T-helper 1 cell treated with Interleukin-12 subunit alpha and Interleukin-12 subunit beta and Interleukin-4 antibody, amounts not matched to agents 30 μg/mL and 1 μg/mL, for 36 hours (primary cell): ENCODE measurements around the gene VWF.
"Not testable (repeated sequence)": the region's sequence is repeated elsewhere in the genome, so short reads cannot be mapped to it uniquely, and the experiment has no call there.

Source experiments
- H3K27ac Mint-ChIP-seq: one replicate; pipeline ENCODE4 v1.8.0; 2021; ENCODE audit warnings: mild to moderate bottlenecking, mixed read lengths
- H3K27me3 Mint-ChIP-seq: one replicate; pipeline ENCODE4 v1.8.0; 2021; ENCODE audit warnings: low read depth, mixed read lengths
- H3K36me3 Mint-ChIP-seq: one replicate; pipeline ENCODE4 v1.8.0; 2021; ENCODE audit warnings: low read depth, mixed read lengths
- H3K4me1 Mint-ChIP-seq: one replicate; pipeline ENCODE4 v1.8.0; 2021; ENCODE audit warnings: low read depth, mixed read lengths
- H3K4me3 Mint-ChIP-seq: one replicate; pipeline ENCODE4 v1.8.0; 2021; ENCODE audit warnings: mild to moderate bottlenecking, moderate library complexity, mixed read lengths
- H3K9me3 Mint-ChIP-seq: one replicate; pipeline ENCODE4 v1.8.0; 2021; ENCODE audit warnings: mixed read lengths

Gene VWF

DNA sequence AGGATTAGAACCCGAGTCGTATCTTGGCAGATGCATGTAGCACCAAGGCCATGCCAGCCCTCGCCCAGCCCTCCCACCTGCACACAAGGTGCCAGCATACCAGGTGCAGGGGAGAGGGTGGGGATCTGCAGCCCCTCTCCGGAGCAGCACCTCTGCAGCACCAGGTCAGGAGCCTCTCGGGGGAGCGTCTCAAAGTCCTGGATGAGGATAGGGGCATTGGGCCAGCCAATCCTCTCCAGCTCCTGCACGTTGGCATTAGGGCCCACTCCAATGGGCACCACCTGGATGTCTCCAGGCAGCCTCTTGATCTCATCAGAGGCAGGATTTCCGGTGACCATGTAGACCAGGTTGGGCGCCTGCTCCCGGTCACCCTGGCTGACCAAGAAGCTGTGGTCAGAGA lies 106.2 kb downstream of the VWF start:
- Mint-ChIP-seq H3K27ac (no peak overlapping the region), H3K36me3 (no peaks in the 10 kb centered on the region), H3K27me3 (no peaks in the 10 kb centered on the region), H3K9me3 (no peaks in the 10 kb centered on the region), H3K4me1 (no peaks in the 10 kb centered on the region), H3K4me3 (no peak overlapping the region)

DNA sequence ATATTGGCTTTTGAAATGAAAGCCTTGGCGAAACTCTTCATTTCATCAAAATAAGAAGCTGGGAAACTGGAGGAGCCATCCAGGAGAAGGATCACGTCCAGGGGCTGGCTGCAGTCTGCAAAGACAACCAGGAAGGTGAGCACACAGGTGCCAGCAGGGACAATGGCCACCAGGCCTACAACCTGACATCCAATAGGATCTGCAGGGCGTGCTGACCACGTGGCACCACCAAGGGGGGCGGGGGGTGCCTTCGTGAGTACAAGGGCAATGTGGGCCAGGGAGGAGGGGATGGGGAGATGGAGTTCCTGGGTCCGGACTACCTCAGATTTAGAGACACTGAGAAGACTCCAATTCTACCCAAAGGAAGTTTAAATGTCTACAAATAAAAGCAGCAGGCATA lies 107.7 kb downstream of the VWF start:
- H3K4me1 Mint-ChIP-seq, result no peaks in the 10 kb centered on the region
- H3K4me3 Mint-ChIP-seq, result no peak overlapping the region
- H3K27ac Mint-ChIP-seq, result no peak overlapping the region
- no peaks in the 10 kb centered on the region for H3K36me3 Mint-ChIP-seq
- H3K9me3 Mint-ChIP-seq, result no peaks in the 10 kb centered on the region
- no peaks in the 10 kb centered on the region for H3K27me3 Mint-ChIP-seq

DNA sequence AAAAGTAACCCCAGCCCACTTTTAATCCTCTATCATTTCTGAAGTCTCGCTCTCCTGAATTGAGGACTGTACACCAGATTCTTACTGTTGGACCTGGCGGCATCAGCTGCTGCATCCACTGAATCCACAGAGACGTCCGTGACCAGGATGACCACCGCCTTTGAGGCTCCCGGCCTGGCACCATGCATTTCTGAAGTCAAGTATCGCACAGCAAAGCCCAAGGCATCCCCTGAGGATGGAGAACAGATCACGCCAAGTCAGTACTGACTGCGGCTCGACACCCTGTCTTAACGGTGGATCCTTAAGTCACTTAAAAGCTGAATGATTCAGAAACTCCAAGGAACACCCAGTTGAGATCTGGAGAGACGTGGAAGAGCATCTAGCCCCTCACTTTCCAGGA lies 108.5 kb downstream of the VWF start:
- H3K4me1 Mint-ChIP-seq, H3K36me3 Mint-ChIP-seq, H3K27ac Mint-ChIP-seq, H3K27me3 Mint-ChIP-seq, H3K4me3 Mint-ChIP-seq, H3K9me3 Mint-ChIP-seq: not testable (repeated sequence)

DNA sequence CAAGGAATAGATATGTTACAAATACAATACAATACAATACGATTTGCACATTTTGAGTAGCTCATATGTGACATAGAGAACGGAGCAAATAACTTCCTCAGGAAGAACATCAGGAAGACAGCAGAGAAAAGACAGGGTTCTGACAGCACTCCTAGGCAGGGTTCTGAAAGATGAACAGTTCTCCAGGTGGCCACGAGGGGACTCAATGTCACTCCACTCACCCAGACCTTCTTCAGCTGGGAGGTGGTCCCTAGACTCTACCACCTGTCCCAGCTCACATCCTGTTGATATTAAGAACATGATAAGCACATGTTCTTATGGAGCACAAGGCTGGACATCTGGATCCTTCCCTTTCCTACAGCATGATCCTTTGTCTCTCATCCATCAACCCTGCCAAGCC lies 109.2 kb downstream of the VWF start:
- H3K27me3 Mint-ChIP-seq, H3K4me1 Mint-ChIP-seq, H3K27ac Mint-ChIP-seq, H3K4me3 Mint-ChIP-seq, H3K36me3 Mint-ChIP-seq, H3K9me3 Mint-ChIP-seq: not testable (repeated sequence)

DNA sequence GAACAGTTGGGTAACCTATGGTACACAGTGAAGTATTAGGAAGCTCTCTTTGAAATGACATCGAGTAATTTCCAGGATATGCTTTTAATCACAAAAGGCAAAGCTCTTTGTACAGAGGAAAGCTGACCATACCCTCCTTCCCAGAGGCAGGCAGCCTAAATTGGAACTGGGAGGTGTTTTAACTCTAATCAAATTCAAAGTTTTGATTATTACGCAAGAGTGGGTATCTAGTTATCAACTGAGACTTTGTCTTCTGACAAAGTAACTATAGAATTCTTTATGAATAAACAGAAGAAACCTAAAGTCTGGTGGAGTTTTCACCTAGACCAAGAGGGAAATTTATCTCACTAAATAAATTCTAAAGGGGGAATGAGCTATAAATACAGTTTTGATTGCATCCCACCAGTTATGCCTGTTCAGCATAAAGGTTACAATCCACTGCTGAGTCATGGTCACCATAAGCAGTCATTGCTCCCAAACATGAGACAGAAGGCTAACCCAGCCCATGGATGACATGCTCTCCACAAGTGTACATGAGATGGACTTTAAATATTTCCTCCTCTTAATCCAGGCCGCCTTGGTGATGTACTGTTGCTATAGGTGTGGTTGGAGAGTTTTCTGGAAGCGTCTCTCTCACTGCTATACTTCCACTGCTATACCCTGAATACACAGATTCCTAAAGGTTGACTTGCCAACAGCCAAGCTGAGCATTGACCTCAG lies 113.7 kb downstream of the VWF start:
- H3K36me3 Mint-ChIP-seq, H3K27ac Mint-ChIP-seq, H3K4me3 Mint-ChIP-seq, H3K4me1 Mint-ChIP-seq, H3K9me3 Mint-ChIP-seq: not testable (repeated sequence)
- peaks cover 22% of the 10 kb centered on the region for H3K27me3 Mint-ChIP-seq

DNA sequence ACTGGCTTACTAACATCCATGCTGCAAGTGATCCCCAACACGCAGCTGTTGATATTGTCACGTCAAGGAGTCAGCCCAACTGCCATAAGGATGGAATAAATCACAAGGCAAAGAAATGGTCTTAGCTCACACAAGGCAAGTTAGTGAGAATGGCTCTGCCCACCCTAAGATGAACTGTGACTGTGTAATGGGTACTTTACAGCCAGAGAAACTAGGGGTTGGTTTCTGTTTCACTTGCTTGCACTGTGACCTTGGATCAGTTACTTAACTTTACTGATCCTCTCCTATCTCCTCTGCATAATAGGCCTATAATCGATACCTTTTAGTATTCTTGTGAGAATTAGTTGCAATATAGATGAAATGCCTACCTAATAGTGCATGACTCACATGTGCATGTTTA lies 127.2 kb downstream of the VWF start:
- H3K4me1 Mint-ChIP-seq, result no peaks in the 10 kb centered on the region
- no peaks in the 10 kb centered on the region for H3K9me3 Mint-ChIP-seq
- H3K27me3 Mint-ChIP-seq, result peaks cover 21% of the 10 kb centered on the region
- H3K36me3 Mint-ChIP-seq, result no peaks in the 10 kb centered on the region
- no peak overlapping the region for H3K27ac Mint-ChIP-seq
- H3K4me3 Mint-ChIP-seq, result no peak overlapping the region

DNA sequence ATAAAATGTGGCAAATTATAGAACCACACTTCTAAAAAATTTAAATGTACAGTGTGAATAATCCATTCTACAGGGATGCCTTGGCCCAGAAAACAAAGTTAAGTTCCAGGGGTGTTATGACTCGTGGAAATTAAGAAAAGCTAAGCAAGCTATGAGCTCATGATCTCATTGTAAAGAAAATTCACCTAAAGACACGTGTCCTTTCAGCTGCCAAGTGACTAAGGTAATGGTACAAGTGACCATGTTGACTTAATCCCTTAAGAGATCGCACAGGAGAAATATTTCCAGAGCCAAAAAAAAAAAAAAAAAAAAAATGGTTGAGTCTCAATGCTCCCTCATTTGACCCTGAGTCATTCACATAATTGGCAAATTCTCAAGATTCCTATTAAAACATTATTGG lies 128.0 kb downstream of the VWF start:
- H3K4me1 Mint-ChIP-seq, result no peaks in the 10 kb centered on the region
- no peaks in the 10 kb centered on the region for H3K36me3 Mint-ChIP-seq
- H3K9me3 Mint-ChIP-seq, result no peaks in the 10 kb centered on the region
- no peak overlapping the region for H3K4me3 Mint-ChIP-seq
- H3K27ac Mint-ChIP-seq, result no peak overlapping the region
- peaks cover 19% of the 10 kb centered on the region for H3K27me3 Mint-ChIP-seq

DNA sequence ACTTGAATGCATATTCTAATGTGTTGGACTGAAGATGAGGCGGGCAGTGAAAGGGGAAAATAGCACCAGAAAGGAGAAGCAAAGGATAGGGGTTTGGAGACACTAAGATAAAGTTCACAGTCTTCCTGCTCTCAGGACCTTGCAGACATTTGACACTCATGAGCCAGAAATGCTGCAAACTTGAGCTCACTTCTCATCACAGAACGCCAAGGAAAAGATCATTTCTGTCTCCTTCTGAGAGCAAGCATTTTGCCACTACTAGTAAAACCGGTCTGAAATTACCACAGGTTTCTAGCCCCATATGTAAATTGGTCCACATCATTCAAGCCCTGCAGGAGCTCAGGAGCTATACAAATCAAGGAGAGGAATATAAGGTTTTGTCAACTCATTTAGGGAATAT lies 134.8 kb downstream of the VWF start:
- Mint-ChIP-seq H3K36me3 (no peaks in the 10 kb centered on the region), H3K4me1 (peaks cover 3% of the 10 kb centered on the region), H3K27me3 (peaks cover 4% of the 10 kb centered on the region), H3K27ac (no peak overlapping the region), H3K4me3 (no peak overlapping the region), H3K9me3 (no peaks in the 10 kb centered on the region)

DNA sequence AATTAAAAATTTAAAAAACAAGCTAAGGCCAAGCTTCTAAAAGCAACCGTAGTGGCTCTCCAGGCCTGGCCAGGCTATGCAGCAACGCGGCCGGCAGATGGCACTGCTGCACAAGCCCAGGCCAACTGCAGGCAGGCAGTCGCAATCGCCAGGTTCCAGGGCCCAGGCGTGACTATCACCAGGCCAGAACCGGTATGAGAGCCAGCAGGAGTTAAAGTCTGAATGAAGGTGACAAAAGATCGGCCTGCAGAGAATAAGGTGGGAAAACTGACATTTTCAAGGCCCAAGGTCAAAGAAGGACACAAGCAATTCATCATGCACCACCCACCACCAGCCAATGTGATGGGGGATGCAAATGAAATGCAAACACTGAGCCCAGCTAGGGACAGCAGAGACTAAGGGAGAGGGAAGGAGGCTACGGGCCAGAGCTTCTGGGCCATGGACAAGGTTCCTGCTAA lies 135.8 kb downstream of the VWF start:
- Mint-ChIP-seq H3K36me3 (no peaks in the 10 kb centered on the region), H3K4me1 (peaks cover 3% of the 10 kb centered on the region), H3K9me3 (no peaks in the 10 kb centered on the region), H3K27me3 (peaks cover 4% of the 10 kb centered on the region), H3K4me3 (no peak overlapping the region), H3K27ac (no peak overlapping the region)

DNA sequence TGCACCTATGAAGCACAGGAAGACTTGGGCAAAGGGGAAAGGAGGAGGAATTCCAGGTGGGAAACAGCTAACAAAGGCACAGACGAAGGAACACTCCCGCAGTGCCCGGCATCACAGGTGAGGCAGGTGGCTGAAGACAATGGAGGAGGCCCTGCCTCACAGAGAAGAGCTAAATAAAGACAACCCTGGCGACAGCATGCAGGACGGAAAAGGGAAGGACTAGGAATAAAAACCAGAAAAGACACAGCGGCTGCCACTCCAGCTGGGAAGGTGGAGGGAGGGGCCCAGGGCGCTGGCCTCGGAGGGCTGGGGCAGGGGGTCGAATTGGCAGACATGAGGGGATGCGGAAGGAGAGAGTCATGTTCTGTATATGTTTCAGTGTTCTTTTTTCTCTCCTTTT lies 136.4 kb downstream of the VWF start:
- Mint-ChIP-seq H3K27ac (no peak overlapping the region), H3K9me3 (no peaks in the 10 kb centered on the region), H3K4me1 (peaks cover 3% of the 10 kb centered on the region), H3K4me3 (no peak overlapping the region), H3K27me3 (peaks cover 4% of the 10 kb centered on the region), H3K36me3 (no peaks in the 10 kb centered on the region)

DNA sequence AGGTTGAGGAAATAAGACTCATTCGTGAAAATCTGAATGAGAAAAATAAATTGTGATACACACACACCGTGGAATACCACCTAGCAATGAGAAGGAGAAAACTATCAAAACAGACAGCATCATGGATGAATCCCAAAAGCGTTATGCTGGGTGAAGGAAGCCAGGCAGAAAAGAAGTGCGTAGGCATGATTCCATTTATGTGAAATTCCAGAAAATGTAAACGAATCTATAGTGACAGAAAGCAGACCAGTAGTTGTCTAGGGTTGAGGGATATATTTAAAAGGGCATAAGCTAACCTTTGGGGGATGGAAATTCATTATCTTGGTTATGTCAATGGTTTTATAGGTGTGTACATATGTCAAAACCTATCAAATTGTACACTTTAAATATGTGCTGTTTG lies 136.9 kb downstream of the VWF start:
- H3K36me3 Mint-ChIP-seq, result no peaks in the 10 kb centered on the region
- H3K27ac Mint-ChIP-seq, result no peak overlapping the region
- H3K27me3 Mint-ChIP-seq, result peaks cover 4% of the 10 kb centered on the region
- no peak overlapping the region for H3K4me3 Mint-ChIP-seq
- no peaks in the 10 kb centered on the region for H3K9me3 Mint-ChIP-seq
- peaks cover 3% of the 10 kb centered on the region for H3K4me1 Mint-ChIP-seq

DNA sequence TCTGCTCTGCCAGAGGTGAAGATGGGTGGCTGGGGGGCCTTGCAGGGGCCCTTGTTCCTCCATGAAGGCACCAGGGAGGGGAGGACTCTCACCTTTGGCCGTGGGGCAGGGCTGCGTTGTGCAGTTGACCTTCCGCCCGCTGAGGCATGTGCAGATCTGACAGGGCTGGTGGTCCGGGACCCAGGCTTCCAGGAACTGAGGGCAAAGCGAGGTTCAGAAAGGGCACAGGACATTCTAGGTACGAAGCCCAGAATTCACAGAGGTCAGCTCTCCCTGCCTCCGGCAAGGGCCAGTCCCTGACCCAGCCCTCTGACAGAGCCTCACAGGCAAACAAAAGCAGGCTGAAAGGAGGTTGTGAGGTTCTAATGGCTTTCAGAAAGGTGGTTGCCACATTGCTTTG lies 139.0 kb downstream of the VWF start:
- H3K27ac Mint-ChIP-seq, result no peak overlapping the region
- H3K36me3 Mint-ChIP-seq, result no peaks in the 10 kb centered on the region
- peaks cover 3% of the 10 kb centered on the region for H3K4me1 Mint-ChIP-seq
- no peak overlapping the region for H3K4me3 Mint-ChIP-seq
- H3K9me3 Mint-ChIP-seq, result no peaks in the 10 kb centered on the region
- peaks cover 4% of the 10 kb centered on the region for H3K27me3 Mint-ChIP-seq

DNA sequence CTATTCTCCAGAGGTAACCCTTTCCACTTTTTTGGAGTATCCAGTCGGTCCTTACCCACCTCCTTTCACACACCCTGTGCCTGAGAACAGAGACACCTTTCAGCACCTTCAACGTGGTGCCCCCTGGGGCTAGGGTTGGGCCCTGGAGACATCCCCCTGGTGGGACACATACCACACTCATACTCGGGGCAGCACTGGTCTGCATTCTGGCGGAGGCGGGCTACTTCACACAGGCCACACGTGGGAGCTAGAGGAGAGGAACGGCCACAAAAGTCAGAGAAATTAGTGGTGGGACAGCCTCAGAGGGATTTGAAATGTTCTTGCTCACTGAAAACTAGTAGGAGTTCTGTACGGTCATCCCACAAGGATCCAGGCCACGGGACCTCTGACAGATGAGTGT lies 139.6 kb downstream of the VWF start:
- Mint-ChIP-seq H3K36me3 (no peaks in the 10 kb centered on the region), H3K4me3 (no peak overlapping the region), H3K27me3 (peaks cover 4% of the 10 kb centered on the region), H3K9me3 (no peaks in the 10 kb centered on the region), H3K27ac (no peak overlapping the region), H3K4me1 (peaks cover 3% of the 10 kb centered on the region)

DNA sequence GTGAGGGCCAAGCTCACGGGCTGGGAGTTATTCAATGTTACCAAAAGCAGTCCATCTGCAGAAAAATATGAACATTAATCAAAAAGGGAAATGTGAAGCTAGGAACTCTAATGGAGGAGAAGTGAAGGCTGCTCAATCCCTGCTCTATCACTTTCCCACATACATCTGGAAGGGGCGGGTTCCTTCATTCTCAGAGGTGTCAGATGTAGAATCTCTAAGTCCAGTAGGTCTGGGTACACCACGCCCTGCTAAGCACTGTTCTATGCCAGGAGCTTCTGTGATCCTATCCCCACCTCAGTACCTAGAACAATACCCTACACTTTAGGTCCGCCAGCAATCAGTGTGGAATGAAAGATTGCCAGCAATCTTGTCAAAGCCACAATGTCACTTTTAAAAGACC lies 142.4 kb downstream of the VWF start:
- H3K27me3 Mint-ChIP-seq, result no peaks in the 10 kb centered on the region
- no peaks in the 10 kb centered on the region for H3K36me3 Mint-ChIP-seq
- no peaks in the 10 kb centered on the region for H3K4me1 Mint-ChIP-seq
- H3K9me3 Mint-ChIP-seq, result no peaks in the 10 kb centered on the region
- H3K4me3 Mint-ChIP-seq, result no peak overlapping the region
- H3K27ac Mint-ChIP-seq, result no peak overlapping the region

DNA sequence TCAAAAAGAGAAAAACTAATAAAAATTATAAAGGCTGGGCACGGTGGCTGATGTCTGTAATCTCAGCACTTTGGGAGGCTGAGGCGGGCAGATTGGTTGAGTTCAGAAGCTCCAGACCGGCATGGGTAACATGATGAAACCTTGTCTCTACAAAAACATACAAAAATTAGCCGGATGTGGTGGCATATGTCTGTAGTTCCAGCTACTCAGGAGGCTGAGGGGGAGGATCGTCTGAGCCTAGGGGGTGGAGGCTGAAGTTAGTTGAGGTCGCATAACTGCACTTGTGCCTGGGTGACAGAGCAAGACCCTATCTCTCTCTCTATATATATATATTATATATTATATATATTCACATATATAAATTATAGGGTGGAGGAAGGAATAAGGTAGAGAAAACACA lies 146.9 kb downstream of the VWF start:
- Mint-ChIP-seq H3K4me3 (no peak overlapping the region), H3K27ac (no peak overlapping the region), H3K4me1 (no peaks in the 10 kb centered on the region), H3K9me3 (no peaks in the 10 kb centered on the region), H3K27me3 (peaks cover 4% of the 10 kb centered on the region), H3K36me3 (no peaks in the 10 kb centered on the region)

DNA sequence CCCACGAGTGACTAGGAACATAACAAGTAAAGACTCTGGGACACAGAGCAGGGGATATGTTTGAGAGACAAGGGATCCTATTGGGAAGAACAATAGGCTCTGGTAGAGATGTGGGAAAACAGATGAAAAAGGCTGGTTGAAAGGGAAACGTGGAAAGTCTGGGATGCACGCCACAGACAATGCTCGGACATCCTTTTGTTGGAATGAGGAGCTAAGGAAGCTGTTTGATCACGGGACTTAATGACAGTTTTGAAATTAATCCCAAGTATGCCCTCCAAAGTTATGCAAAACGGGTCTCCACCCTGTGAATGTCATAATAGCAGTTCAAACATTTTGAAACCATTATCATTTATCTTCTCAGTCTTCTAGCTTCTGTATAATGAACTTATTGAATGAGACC lies 147.8 kb downstream of the VWF start:
- no peak overlapping the region for H3K4me3 Mint-ChIP-seq
- peaks cover 4% of the 10 kb centered on the region for H3K27me3 Mint-ChIP-seq
- H3K36me3 Mint-ChIP-seq, result no peaks in the 10 kb centered on the region
- no peaks in the 10 kb centered on the region for H3K4me1 Mint-ChIP-seq
- no peaks in the 10 kb centered on the region for H3K9me3 Mint-ChIP-seq
- no peak overlapping the region for H3K27ac Mint-ChIP-seq
